ENCODE measurements around the gene EVL.

Gene EVL

DNA sequence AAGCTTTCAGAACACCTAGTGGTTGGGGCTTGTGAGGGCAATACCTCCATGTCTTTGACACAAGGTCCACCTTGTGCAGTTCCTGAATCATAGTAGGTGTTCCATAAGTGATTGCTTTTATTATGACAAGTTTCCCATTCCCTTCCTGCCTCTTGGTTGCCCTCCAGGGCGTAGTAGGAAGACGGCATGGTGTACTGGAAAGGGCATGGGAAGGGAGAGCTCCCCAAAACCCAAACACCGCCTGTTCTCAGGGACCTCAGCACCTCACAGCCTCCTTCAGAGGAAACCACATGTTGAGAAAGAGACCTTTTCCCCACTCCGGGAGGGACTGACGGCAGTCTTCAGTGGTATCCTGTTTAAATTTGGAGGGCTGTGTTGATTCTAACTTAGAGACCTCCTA is 21.1 kb downstream of the EVL start:
- TF ChIP-seq, protein P1, sequence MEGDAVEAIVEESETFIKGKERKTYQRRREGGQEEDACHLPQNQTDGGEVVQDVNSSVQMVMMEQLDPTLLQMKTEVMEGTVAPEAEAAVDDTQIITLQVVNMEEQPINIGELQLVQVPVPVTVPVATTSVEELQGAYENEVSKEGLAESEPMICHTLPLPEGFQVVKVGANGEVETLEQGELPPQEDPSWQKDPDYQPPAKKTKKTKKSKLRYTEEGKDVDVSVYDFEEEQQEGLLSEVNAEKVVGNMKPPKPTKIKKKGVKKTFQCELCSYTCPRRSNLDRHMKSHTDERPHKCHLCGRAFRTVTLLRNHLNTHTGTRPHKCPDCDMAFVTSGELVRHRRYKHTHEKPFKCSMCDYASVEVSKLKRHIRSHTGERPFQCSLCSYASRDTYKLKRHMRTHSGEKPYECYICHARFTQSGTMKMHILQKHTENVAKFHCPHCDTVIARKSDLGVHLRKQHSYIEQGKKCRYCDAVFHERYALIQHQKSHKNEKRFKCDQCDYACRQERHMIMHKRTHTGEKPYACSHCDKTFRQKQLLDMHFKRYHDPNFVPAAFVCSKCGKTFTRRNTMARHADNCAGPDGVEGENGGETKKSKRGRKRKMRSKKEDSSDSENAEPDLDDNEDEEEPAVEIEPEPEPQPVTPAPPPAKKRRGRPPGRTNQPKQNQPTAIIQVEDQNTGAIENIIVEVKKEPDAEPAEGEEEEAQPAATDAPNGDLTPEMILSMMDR (conservative IDR thresholded peaks at IDR 0.05) = no peak
- no peak overlapping the region for H3K27ac ChIP-seq

DNA sequence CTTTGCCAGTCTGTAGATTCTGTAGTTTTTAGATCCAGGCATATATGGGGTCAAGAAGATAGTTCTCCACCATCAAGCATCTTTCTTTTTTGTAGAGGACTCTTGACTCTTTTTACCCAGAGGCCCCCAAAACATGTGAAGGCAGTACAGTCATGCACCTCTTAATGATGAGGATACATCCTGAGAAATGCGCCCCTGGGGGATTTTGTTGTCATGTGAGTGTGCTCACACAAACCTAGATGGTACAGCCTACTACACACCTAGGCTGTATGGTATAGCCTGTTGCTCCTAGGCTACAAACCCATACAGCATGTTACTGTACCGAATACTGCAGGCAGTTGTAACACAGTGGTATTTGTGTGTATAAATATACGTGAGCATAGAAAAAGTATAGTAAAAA is 23.0 kb downstream of the EVL start:
- H3K27ac ChIP-seq = no peak overlapping the region
- TF ChIP-seq, protein P1 (conservative IDR thresholded peaks at IDR 0.05) = no peak

DNA sequence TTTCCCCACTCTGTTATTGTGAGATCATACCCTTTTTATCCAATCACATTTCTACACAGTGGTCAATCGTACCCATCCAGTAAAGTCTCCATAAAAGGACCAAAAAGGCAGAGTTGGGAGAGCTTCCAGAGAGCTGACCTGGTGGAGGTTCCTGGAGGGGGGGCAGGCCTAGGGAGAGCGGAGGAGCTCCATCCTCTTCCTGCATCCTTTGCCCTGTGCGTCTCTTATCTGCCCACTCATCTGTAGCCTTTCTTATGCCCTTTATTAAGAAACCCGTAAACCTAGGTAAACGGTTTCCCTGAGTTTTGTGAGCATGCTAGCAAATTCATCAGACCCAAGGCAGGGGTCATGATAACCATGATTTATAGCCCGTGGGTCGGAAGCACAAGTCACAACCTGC is 26.2 kb downstream of the EVL start:
- H3K27ac ChIP-seq = no peak overlapping the region
- TF ChIP-seq, protein P1 (conservative IDR thresholded peaks at IDR 0.05) = no peak

DNA sequence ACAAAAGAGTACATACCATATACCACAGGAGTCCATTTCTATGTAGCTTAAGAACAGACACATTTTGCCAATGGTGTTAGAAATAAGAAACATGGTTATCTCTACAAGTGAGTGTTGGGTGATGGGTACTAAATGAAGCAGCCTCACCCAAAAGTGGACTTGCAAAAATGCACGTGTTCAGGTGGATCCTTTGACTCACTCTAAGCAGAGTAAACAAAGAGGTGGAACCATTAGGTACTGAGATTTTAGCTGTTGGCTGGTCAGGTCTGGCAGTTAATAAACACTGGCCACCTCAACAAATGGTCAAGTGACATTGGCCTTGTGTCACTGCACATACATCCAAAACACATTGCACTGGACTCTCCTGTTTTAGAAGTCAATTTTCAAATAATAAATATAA is 27.6 kb downstream of the EVL start:
- no peak overlapping the region for H3K27ac ChIP-seq

DNA sequence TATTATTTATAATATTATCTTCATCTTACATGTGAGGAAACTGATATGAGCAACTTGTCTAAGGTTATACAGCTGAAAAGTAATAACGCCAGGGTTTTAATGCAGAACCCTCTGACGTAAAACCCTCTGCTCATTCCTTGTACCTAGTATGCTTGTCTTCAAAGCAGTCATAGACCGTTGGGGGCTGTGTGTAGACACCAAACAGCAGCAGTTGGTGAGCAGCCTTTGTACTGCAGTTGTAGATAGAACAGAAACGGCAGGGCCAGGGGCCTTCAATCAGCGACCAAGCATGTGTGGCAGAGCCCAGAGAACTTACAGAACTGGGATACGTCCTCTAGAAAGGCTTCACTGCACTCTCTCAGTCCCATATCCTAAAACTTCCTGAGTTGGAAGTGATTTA is 28.1 kb downstream of the EVL start:
- no peak overlapping the region for H3K27ac ChIP-seq
- TF ChIP-seq, protein P1 (conservative IDR thresholded peaks at IDR 0.05) = no peak

More for the DNA sequence above, 27.6 kb downstream of the EVL start:
- TF ChIP-seq, protein P1 (conservative IDR thresholded peaks at IDR 0.05) = no peak

DNA sequence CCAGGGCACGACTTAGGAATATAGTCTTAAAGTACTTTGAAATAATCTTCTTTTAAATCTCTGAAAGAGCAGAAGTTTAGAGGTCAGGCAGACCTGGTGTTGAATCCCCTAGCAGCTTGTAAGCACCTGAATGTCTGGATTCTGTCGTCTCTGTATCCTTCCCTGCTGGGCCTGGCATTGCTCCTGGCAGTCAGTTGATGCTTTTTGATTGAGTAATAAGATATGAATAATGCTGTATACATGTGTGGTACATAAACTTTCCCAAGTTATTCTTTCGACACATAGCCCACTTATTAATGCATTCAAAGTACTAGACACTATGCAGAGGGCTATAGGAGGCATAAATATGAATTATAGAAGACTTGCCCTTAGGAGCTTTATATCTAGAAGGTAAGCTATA is 31.4 kb downstream of the EVL start:
- TF ChIP-seq, protein P1 (conservative IDR thresholded peaks at IDR 0.05) = no peak
- H3K27ac ChIP-seq = no peak overlapping the region

DNA sequence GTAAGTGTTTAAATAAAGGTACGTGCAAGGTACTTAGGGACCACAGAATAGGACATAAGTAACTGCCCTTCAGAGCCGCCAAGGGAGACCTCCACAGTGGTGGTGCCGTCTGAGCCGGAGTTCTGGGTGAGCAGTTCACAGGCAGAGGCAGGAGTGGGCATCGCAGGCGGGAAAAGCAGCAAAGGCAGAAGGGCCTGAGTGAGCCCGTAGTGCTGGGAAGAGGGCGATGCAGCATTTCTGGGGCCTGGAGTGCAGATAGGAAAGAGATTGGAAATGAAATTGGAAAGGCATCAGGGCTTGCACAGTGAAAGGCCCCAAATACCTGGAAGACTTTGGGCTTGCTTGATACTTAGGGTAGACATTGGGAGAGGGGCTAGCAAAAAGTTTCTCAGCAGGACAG is 32.9 kb downstream of the EVL start:
- TF ChIP-seq, protein P1 (conservative IDR thresholded peaks at IDR 0.05) = no peak
- H3K27ac ChIP-seq = no peak overlapping the region

Measured in VCaP (cell line).